Spinal cord (tissue), 10 donors: Measurements from ENCODE around the gene INSRR. TPM values are rescaled to one million over a fixed set of nuclear protein-coding genes. Genes with fewer than 3 reads are reported as not detected.
A peak's percentile ranks its signal among the peaks of the same experiment; 100 is the strongest.

ENCODE experiments used
- DNase-seq, 6 donors: peaks; one replicate each; pipeline versions ENCODE4 v3.0.0 to v3.0.0-alpha.2; 2013 to 2015; ENCODE audit warnings: low spot score in 6 of 6, low read depth in 4 of 6
- H3K27ac ChIP-seq: one replicate; pipeline ENCODE4 v1.5.1; 2013; ENCODE audit warnings: low read depth, low read length, control low read depth
- H3K27me3 ChIP-seq: one replicate; pipeline ENCODE4 v1.6.1; 2013; ENCODE audit warnings: low read length; ENCODE audit not compliant: control insufficient read depth, insufficient read depth
- H3K36me3 ChIP-seq: one replicate; pipeline ENCODE4 v1.6.1; 2013; ENCODE audit warnings: low read length; ENCODE audit not compliant: control insufficient read depth, insufficient read depth
- H3K4me1 ChIP-seq: one replicate; pipeline ENCODE4 v1.6.1; 2013; ENCODE audit warnings: low read length; ENCODE audit not compliant: control insufficient read depth, insufficient read depth
- H3K4me3 ChIP-seq: one replicate; pipeline ENCODE4 v1.5.1; 2013; ENCODE audit warnings: low read depth, low read length, control low read depth
- H3K9me3 ChIP-seq: one replicate; pipeline ENCODE4 v1.6.1; 2013; ENCODE audit warnings: low read length; ENCODE audit not compliant: control insufficient read depth, insufficient read depth
- WGBS: methylation state at CpG from one replicate; pipeline ENCODE4 v1.1.5; 2013; ENCODE audit warnings: missing lambda C conversion rate; ENCODE audit not compliant: insufficient coverage; 5-methylcytosine and 5-hydroxymethylcytosine counted together
- polyA plus RNA-seq, 2 donors: library from polyadenylated mRNA; unstranded; fragments of 120-200 nt; gene quantifications; one replicate each; pipeline ENCODE4 v1.2.1, GENCODE V29; 2013; ENCODE audit not compliant: insufficient read length in 2 of 2
- total RNA-seq, 2 donors: library from RNA; depleted of rRNA in 1 of 2; stranded (reverse); fragments of 120-200 nt in 1 of 2; fragments of >200 nt in 1 of 2; gene quantifications; one replicate each; pipeline versions ENCODE4 v1.2.3 to v1.2.4, GENCODE V29; 2013 to 2014
- donor health status: healthy.

The INSRR gene
- total and polyA plus RNA-seq, 4 donors: 0.40 to 5.2 (median 2.0) TPM

GRCh38 chr1:156901590-156901900, 42.6 kb upstream of the INSRR start:
- no peak overlapping the region for H3K4me3 ChIP-seq
- no peaks in the 10 kb centered on the region for H3K9me3 ChIP-seq
- WGBS: 94% methylated on average over 4 of the region's 4 CpGs
- H3K27ac ChIP-seq: no peak overlapping the region
- H3K27me3 ChIP-seq: peaks cover 30% of the 10 kb centered on the region
- peaks cover 53% of the 10 kb centered on the region for H3K4me1 ChIP-seq
- no peaks in the 10 kb centered on the region for H3K36me3 ChIP-seq
- DNase-seq: no peak

GRCh38 chr1:156900896-156901589, 42.1 kb upstream of the INSRR start:
- H3K36me3 ChIP-seq: no peaks in the 10 kb centered on the region
- no peaks in the 10 kb centered on the region for H3K9me3 ChIP-seq
- H3K27me3 ChIP-seq: peaks cover 25% of the 10 kb centered on the region
- WGBS: 77% methylated on average over 3 of the region's 6 CpGs
- no peak overlapping the region for H3K27ac ChIP-seq
- H3K4me1 ChIP-seq: peaks cover 57% of the 10 kb centered on the region
- no peak for DNase-seq
- H3K4me3 ChIP-seq: no peak overlapping the region

GRCh38 chr1:156899956-156900718, 41.2 kb upstream of the INSRR start:
- Histone ChIP-seq H3K27me3 (peaks cover 19% of the 10 kb centered on the region), H3K4me1 (peaks cover 63% of the 10 kb centered on the region), H3K4me3 (no peak overlapping the region), H3K9me3 (no peaks in the 10 kb centered on the region), H3K27ac (no peak overlapping the region), H3K36me3 (no peaks in the 10 kb centered on the region)
- WGBS: 86% methylated on average over 4 of the region's 12 CpGs
- DNase-seq: peak in 1 of 6 donors; percentile 46

GRCh38 chr1:156898971-156899664, 40.2 kb upstream of the INSRR start:
- H3K27ac ChIP-seq: peak overlapping the region; percentile 26
- H3K27me3 ChIP-seq: peaks cover 24% of the 10 kb centered on the region
- peaks cover 69% of the 10 kb centered on the region for H3K4me1 ChIP-seq
- no peak for DNase-seq
- H3K36me3 ChIP-seq: no peaks in the 10 kb centered on the region
- no peaks in the 10 kb centered on the region for H3K9me3 ChIP-seq
- no peak overlapping the region for H3K4me3 ChIP-seq
- WGBS: 75% methylated on average over 8 of the region's 12 CpGs

GRCh38 chr1:156898161-156898566, 39.2 kb upstream of the INSRR start:
- Histone ChIP-seq H3K27me3 (peaks cover 32% of the 10 kb centered on the region), H3K4me3 (no peak overlapping the region), H3K9me3 (no peaks in the 10 kb centered on the region), H3K36me3 (no peaks in the 10 kb centered on the region), H3K27ac (peak overlapping the region; percentile 26), H3K4me1 (peaks cover 72% of the 10 kb centered on the region)
- 53% methylated on average over 11 of the region's 13 CpGs for WGBS
- peak in 1 of 6 donors; percentile 50 for DNase-seq

GRCh38 chr1:156897078-156897825, 38.3 kb upstream of the INSRR start:
- Histone ChIP-seq H3K36me3 (no peaks in the 10 kb centered on the region), H3K4me3 (no peak overlapping the region), H3K9me3 (no peaks in the 10 kb centered on the region), H3K4me1 (peaks cover 75% of the 10 kb centered on the region), H3K27ac (peak overlapping the region; percentile 26), H3K27me3 (peaks cover 35% of the 10 kb centered on the region)
- 86% methylated on average over 7 of the region's 14 CpGs for WGBS
- no peak for DNase-seq

- no peaks in the 10 kb centered on the region for H3K36me3 ChIP-seq
- no peak for DNase-seq
- H3K9me3 ChIP-seq: no peaks in the 10 kb centered on the region
- H3K4me3 ChIP-seq: no peak overlapping the region
- H3K27me3 ChIP-seq: peaks cover 39% of the 10 kb centered on the region
- peaks cover 78% of the 10 kb centered on the region for H3K4me1 ChIP-seq
- H3K27ac ChIP-seq: peak overlapping the region; percentile 26
- WGBS: 82% methylated on average over 11 of the region's 16 CpGs
Observed at GRCh38 chr1:156896490-156897033, 37.6 kb upstream of the INSRR start.

- Histone ChIP-seq H3K27me3 (peaks cover 43% of the 10 kb centered on the region), H3K36me3 (no peaks in the 10 kb centered on the region), H3K27ac (peak overlapping the region; percentile 58), H3K4me3 (no peak overlapping the region), H3K4me1 (peaks cover 73% of the 10 kb centered on the region), H3K9me3 (no peaks in the 10 kb centered on the region)
- DNase-seq: no peak
- 88% methylated on average over 4 of the region's 6 CpGs for WGBS
Observed at GRCh38 chr1:156895927-156896326, 37.0 kb upstream of the INSRR start.

- WGBS: 59% methylated on average over 3 of the region's 4 CpGs
- Histone ChIP-seq H3K36me3 (no peaks in the 10 kb centered on the region), H3K4me3 (no peak overlapping the region), H3K4me1 (peaks cover 68% of the 10 kb centered on the region), H3K27me3 (peaks cover 43% of the 10 kb centered on the region), H3K9me3 (no peaks in the 10 kb centered on the region), H3K27ac (peak overlapping the region; percentile 58)
- peak in 1 of 6 donors; percentile 27 for DNase-seq
Observed at GRCh38 chr1:156895455-156895812, 36.5 kb upstream of the INSRR start.
